HepG2 (cell line): ENCODE data around the gene HSP90AA1. TPM values are rescaled to one million over a fixed set of nuclear protein-coding genes. Genes with fewer than 3 reads are reported as not detected.
A peak's percentile ranks its signal among the peaks of the same experiment; 100 is the strongest.

ENCODE experiments used
- ATAC-seq: fragments of 200-7000 bp; cut with Tn5 transposase; 3 replicates; pipeline ENCODE4 v1.9.1; 2020; ENCODE audit warnings: mild to moderate bottlenecking, moderate library complexity
- BruUV-seq: library from RNA; stranded (reverse); fragments of 400-500 nt; replicated peaks from 2 replicates; lab custom pipeline; 2021; lab: Mats Ljungman, UMichigan
- CTCF ChIA-PET: fragments of 300-600 bp; formaldehyde crosslinking; extraction: SDS; loops from one replicate; lab custom pipeline; 2021; ENCODE audit warnings: low total read pairs, inconsistent platforms, low intra/inter-chr PET ratio; lab: Yijun Ruan, JAX
- POLR2A ChIA-PET: fragments of 350-600 bp; sonication (Branson Sonifier 250); formaldehyde crosslinking; loops from one replicate; lab custom pipeline; 2020; ENCODE audit warnings: antibody characterized with exemption, inconsistent platforms; lab: Yijun Ruan, JAX
- DNase-seq: peaks from one replicate; pipeline ENCODE4 v3.0.0-alpha.2; 2015; ENCODE audit warnings: low spot score
- FAIRE-seq: peaks from 3 replicates; lab custom pipeline; 2011; peaks lifted over from hg19 to GRCh38; lab: Jason Lieb, UNC
- H2AFZ ChIP-seq: one replicate; pipeline ENCODE4 v1.6.1; 2011; ENCODE audit warnings: low read length, inconsistent platforms
- H3K27ac ChIP-seq: fragments of 300-600 bp; 3 replicates; pipeline ENCODE4 v1.8.0; 2011; ENCODE audit warnings: mixed run types, mild to moderate bottlenecking, mixed read lengths, low read length, inconsistent platforms; ENCODE audit not compliant: insufficient read depth; ENCODE audit errors: extremely low read length
- H3K27me3 ChIP-seq, 2 experiments: fragments of 200-600 bp in 1 of 2; 2 replicates in 1 of 2; 3 replicates in 1 of 2; pipeline versions ENCODE4 v1.6.0 to v1.8.0; 2011; ENCODE audit warnings: low read length in 2 of 2, mild to moderate bottlenecking in 2 of 2, moderate library complexity in 2 of 2, inconsistent platforms in 1 of 2; ENCODE audit not compliant: insufficient read depth in 2 of 2, control insufficient read depth in 1 of 2
- H3K36me3 ChIP-seq, 2 experiments: fragments of 200-600 bp in 1 of 2; replicated peaks in 1 of 2; 2 replicates in 1 of 2; 3 replicates in 1 of 2; pipeline versions ENCODE4 v1.5.1 to v1.8.0; 2011; ENCODE audit warnings: low read length in 2 of 2, inconsistent platforms in 1 of 2; ENCODE audit not compliant: insufficient read depth in 2 of 2, control insufficient read depth in 1 of 2
- H3K4me1 ChIP-seq: 2 replicates; pipeline ENCODE4 v1.5.1; 2012; ENCODE audit warnings: low read length, inconsistent platforms; ENCODE audit not compliant: insufficient read depth
- H3K4me2 ChIP-seq: 2 replicates; pipeline ENCODE4 v1.6.0; 2011; ENCODE audit warnings: low read depth, low read length, inconsistent platforms
- H3K4me3 ChIP-seq, 3 experiments: fragments of 200-600 bp in 1 of 3; sonication (generic), shearing (Covaris generic) in 1 of 3; replicated peaks in 1 of 3; 2 replicates each; pipeline ENCODE4 v1.5.1; 2011 to 2016; ENCODE audit warnings: low read length in 3 of 3, inconsistent platforms in 2 of 3, low read depth in 2 of 3, mild to moderate bottlenecking in 2 of 3, control low read depth in 1 of 3, mixed read lengths in 1 of 3; ENCODE audit not compliant: insufficient read depth in 1 of 3
- H3K79me2 ChIP-seq: one replicate; pipeline ENCODE4 v1.6.1; 2011; ENCODE audit warnings: low read length, inconsistent platforms; ENCODE audit not compliant: insufficient read depth
- H3K9ac ChIP-seq: 2 replicates; pipeline ENCODE4 v1.6.0; 2011; ENCODE audit warnings: mild to moderate bottlenecking, low read depth, low read length, inconsistent platforms; ENCODE audit not compliant: insufficient read depth
- H3K9me3 ChIP-seq: 2 replicates; pipeline ENCODE4 v1.5.1; 2012; ENCODE audit warnings: mild to moderate bottlenecking, low read length
- H4K20me1 ChIP-seq: 2 replicates; pipeline ENCODE4 v1.6.0; 2011; ENCODE audit warnings: inconsistent platforms, mild to moderate bottlenecking, low read length, moderate library complexity; ENCODE audit not compliant: insufficient read depth
- CHCHD3 ChIP-seq: sonication (generic); formaldehyde crosslinking; IDR thresholded peaks from 2 replicates; pipeline ENCODE4 v1.8.0; 2022; ENCODE audit warnings: mild to moderate bottlenecking, missing genetic modification reagents, moderate library complexity
- RXRA ChIP-seq: sonication (generic); formaldehyde crosslinking; IDR thresholded peaks from 2 replicates; pipeline ENCODE4 v1.5.1; 2020; ENCODE audit warnings: missing genetic modification reagents
- SYNCRIP ChIP-seq: fragments of 200-400 bp; formaldehyde crosslinking; IDR thresholded peaks from 2 replicates; pipeline ENCODE4 v1.6.1; 2018; ENCODE audit warnings: mild to moderate bottlenecking, low read depth, low read length; ENCODE audit not compliant: insufficient read depth
- TBX3 ChIP-seq: fragments of 450-650 bp; IDR thresholded peaks from 2 replicates; pipeline ENCODE4 v1.6.1; 2017; ENCODE audit warnings: antibody characterized with exemption, mild to moderate bottlenecking, inconsistent platforms, borderline replicate concordance
- ZMYM3 ChIP-seq: sonication (generic); formaldehyde crosslinking; IDR thresholded peaks from 2 replicates; pipeline ENCODE4 v1.5.1; 2020; ENCODE audit warnings: mild to moderate bottlenecking, missing genetic modification reagents
- ZNF143 ChIP-seq: sonication (generic); formaldehyde crosslinking; IDR thresholded peaks from 2 replicates; pipeline ENCODE4 v1.4.0; 2020; ENCODE audit warnings: missing genetic modification reagents
- ZNF556 ChIP-seq: sonication (generic); formaldehyde crosslinking; IDR thresholded peaks from 2 replicates; pipeline ENCODE4 v1.4.0; 2020; ENCODE audit warnings: mild to moderate bottlenecking, missing genetic modification reagents, borderline replicate concordance
- ZNF598 ChIP-seq: sonication (generic); formaldehyde crosslinking; IDR thresholded peaks from 2 replicates; pipeline ENCODE4 v1.5.1; 2020; ENCODE audit warnings: mild to moderate bottlenecking, missing genetic modification reagents, borderline replicate concordance
- ZNF761 ChIP-seq: sonication (generic); formaldehyde crosslinking; conservative IDR thresholded peaks from 2 replicates; pipeline ENCODE4 v1.4.0; 2020; ENCODE audit warnings: mild to moderate bottlenecking, missing genetic modification reagents
- WGBS: methylation state at CpG from one replicate; pipeline ENCODE4 v1.1.6; 2017; ENCODE audit warnings: low lambda C conversion rate; 5-methylcytosine and 5-hydroxymethylcytosine counted together
- in situ Hi-C: cut with HindIII; loops from 2 replicates; pipeline ENCODE4 v1.10.0; 2017; ENCODE audit warnings: low pct_unique_long_range_greater_than_20kb; ENCODE audit not compliant: extremely low pct_ligation_motif_present
- intact Hi-C: fragments of 100-400 bp; cut with micrococcal nuclease; formaldehyde crosslinking; loops from one replicate; pipeline ENCODE4 v1.10.0; 2022; ENCODE audit not compliant: unreplicated experiment
- polyA plus RNA-seq, 8 experiments: library from polyadenylated mRNA; depleted of rRNA in 3 of 8; stranded (reverse) in 7 of 8; unstranded in 1 of 8; fragments of >200 nt; fragmentation: Illumina TruSeq in 4 of 8; extraction: Trizol in 4 of 8; gene quantifications; 2 replicates each; pipeline versions ENCODE4 v1.2.1 to v1.2.3, GENCODE V29; 2011 to 2016; ENCODE audit warnings: low read depth in 4 of 8, missing spikeins in 1 of 8, mixed read lengths in 1 of 8; ENCODE audit not compliant: insufficient read depth in 1 of 8
- total RNA-seq, 5 experiments: library from RNA; depleted of rRNA; stranded (reverse); fragments of >200 nt; fragmentation: Illumina TruSeq; extraction: Trizol; gene quantifications; 2 replicates each; pipeline ENCODE4 v1.2.3, GENCODE V29; 2016; ENCODE audit warnings: low read depth in 1 of 5
- TF ChIP-seq, protein P1 (sequence below): sonication (generic); formaldehyde crosslinking; IDR thresholded peaks from 2 replicates; pipeline ENCODE4 v1.5.0; 2020; ENCODE audit warnings: missing genetic modification reagents, mild to moderate bottlenecking, borderline replicate concordance
- TF ChIP-seq, protein P2 (sequence below): sonication (generic); formaldehyde crosslinking; IDR thresholded peaks from 2 replicates; pipeline ENCODE4 v1.4.0; 2020; ENCODE audit warnings: mild to moderate bottlenecking, missing genetic modification reagents
- TF ChIP-seq, protein P3 (sequence below): sonication (generic); formaldehyde crosslinking; IDR thresholded peaks from 2 replicates; pipeline ENCODE4 v1.4.0; 2020; ENCODE audit warnings: mild to moderate bottlenecking, missing genetic modification reagents
- TF ChIP-seq, protein P4 (sequence below): sonication (generic); formaldehyde crosslinking; IDR thresholded peaks from 2 replicates; pipeline ENCODE4 v1.5.0; 2020; ENCODE audit warnings: missing genetic modification reagents

The HSP90AA1 gene
- total and polyA plus RNA-seq, 2 of the 13 experiments (the other 11 are each of a cell fraction or from before 2014, with no cell fraction given): 262 to 636 TPM

DNA sequence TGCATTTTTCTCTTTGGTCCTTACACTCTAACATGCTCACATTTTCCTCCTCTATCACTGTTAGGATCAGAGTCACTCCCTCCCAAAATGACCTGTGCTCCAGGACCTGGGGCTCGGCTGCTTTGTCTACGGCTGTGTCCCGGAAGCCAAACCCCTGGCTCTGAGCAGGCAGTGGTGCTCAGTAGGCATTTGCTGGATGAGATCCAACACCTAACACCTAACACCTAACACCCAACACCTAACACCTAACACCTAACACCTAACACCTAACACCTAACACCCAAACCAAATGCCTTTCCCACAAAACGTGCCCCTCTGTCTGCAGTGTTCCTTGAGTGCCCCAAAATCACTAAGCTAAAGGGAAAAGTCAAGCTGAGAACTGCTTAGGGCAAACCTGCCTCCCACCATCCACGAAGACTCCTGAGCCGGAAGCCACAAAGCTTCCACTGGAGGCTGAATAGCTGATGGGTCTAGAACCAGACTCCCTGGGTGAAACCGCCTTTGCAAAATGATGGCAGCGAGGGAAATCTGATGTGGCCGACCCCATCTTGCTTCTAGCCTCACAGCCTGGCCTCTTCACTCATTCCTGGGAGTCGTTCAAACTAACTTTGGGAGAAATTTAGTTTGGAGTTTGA lies 29.2 kb downstream of the HSP90AA1 start:
- Histone ChIP-seq H3K9ac (no peak overlapping the region), H3K4me2 (peak overlapping the region; percentile 72), H3K4me3 (peak overlapping the region in 2 of 3 experiments; percentile 29 to 38; a peak in 3 of 6 replicates), H3K27ac (no peak overlapping the region), H2AFZ (peak overlapping the region; percentile 61), H3K4me1 (peaks cover 35% of the 10 kb centered on the region), H3K27me3 (no peaks in the 10 kb centered on the region; a peak in 2 of 5 replicates), H4K20me1 (no peaks in the 10 kb centered on the region), H3K36me3 (no peaks in the 10 kb centered on the region), H3K79me2 (no peaks in the 10 kb centered on the region), H3K9me3 (no peaks in the 10 kb centered on the region)
- in situ Hi-C loops: no loop called here
- DNase-seq: no peak
- BruUV-seq: no TSS peak
- ATAC-seq: peak; percentile 42
- ChIA-PET POLR2A (no interaction called here), CTCF (no interaction called here)
- 11% methylated on average over 10 of the region's 10 CpGs for WGBS
- FAIRE-seq: no peak
- intact Hi-C loops: no loop called here
- TF ChIP-seq ZNF556 (CRISPR knock-in tag) (no peak), ZNF761 (no peak), CHCHD3 (CRISPR knock-in tag) (0 out of 2 replicates have a peak, but pooled peaks have one; percentile 0), ZNF143 (no peak), ZMYM3 (CRISPR knock-in tag) (no peak), ZNF598 (CRISPR knock-in tag) (no peak), TBX3 (peak; percentile 55; the same call in 1 of the 2 replicates), RXRA (CRISPR knock-in tag) (no peak), SYNCRIP (no peak)
- TF ChIP-seq, protein P1, sequence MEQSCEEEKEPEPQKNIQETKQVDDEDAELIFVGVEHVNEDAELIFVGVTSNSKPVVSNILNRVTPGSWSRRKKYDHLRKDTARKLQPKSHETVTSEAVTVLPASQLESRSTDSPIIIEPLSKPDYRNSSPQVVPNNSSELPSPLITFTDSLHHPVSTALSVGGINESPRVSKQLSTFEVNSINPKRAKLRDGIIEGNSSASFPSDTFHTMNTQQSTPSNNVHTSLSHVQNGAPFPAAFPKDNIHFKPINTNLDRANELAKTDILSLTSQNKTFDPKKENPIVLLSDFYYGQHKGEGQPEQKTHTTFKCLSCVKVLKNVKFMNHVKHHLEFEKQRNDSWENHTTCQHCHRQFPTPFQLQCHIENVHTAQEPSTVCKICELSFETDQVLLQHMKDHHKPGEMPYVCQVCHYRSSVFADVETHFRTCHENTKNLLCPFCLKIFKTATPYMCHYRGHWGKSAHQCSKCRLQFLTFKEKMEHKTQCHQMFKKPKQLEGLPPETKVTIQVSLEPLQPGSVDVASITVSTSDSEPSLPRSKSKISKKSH: no peak
- TF ChIP-seq, protein P2, sequence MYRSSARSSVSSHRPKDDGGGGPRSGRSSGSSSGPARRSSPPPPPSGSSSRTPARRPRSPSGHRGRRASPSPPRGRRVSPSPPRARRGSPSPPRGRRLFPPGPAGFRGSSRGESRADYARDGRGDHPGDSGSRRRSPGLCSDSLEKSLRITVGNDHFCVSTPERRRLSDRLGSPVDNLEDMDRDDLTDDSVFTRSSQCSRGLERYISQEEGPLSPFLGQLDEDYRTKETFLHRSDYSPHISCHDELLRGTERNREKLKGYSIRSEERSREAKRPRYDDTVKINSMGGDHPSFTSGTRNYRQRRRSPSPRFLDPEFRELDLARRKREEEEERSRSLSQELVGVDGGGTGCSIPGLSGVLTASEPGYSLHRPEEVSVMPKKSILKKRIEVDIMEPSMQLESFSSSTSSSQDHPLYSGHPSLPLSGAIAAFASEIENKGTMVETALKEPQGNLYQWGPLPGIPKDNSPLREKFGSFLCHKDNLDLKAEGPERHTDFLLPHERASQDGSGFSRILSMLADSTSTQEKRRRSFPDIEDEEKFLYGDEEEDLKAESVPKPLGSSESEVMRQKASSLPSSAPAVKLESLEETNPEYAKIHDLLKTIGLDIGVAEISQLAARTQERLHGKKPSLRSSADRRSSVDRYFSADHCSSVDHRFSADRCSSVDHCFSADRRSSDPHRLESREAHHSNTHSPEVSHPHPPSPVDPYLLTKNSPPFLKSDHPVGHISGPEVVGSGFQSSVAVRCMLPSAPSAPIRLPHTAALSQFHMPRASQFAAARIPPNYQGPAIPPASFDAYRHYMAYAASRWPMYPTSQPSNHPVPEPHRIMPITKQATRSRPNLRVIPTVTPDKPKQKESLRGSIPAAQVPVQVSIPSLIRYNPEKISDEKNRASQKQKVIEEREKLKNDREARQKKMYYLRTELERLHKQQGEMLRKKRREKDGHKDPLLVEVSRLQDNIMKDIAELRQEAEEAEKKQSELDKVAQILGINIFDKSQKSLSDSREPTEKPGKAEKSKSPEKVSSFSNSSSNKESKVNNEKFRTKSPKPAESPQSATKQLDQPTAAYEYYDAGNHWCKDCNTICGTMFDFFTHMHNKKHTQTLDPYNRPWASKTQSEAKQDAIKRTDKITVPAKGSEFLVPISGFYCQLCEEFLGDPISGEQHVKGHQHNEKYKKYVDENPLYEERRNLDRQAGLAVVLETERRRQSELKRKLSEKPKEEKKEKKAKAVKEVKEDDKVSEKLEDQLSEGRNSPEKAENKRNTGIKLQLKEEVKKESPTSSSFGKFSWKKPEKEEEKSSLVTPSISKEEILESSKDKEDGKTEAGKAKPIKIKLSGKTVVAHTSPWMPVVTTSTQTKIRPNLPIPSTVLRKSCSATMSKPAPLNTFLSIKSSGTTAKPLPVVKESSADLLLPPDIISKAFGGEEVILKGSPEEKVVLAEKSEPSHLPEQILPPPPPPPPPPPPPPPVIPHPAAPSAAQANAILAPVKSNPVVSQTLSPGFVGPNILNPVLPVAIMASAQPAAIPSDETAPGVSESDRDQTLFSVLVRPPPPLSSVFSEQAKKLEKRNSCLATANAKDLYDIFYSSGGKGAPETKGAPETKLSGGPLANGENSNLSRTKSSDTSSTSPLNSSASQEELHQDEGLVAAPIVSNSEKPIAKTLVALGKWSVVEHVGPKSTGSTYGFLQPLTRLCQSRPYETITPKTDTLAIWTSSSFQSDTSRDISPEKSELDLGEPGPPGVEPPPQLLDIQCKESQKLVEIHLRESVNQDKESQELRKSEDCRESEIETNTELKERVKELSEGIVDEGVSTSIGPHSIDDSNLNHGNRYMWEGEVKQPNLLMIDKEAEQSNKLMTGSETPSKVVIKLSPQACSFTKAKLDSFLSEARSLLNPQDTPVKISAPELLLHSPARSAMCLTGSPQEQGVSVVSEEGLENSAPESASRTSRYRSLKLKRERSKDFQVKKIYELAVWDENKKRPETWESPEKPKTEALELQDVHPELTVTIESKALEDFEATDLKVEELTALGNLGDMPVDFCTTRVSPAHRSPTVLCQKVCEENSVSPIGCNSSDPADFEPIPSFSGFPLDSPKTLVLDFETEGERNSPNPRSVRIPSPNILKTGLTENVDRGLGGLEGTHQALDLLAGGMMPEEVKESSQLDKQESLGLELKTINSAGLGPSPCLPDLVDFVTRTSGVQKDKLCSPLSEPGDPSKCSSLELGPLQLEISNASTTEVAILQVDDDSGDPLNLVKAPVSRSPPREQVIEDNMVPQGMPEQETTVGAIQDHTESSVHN (CRISPR knock-in tag): no peak
- TF ChIP-seq, protein P3, sequence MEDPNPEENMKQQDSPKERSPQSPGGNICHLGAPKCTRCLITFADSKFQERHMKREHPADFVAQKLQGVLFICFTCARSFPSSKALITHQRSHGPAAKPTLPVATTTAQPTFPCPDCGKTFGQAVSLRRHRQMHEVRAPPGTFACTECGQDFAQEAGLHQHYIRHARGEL: no peak
- TF ChIP-seq, protein P4, sequence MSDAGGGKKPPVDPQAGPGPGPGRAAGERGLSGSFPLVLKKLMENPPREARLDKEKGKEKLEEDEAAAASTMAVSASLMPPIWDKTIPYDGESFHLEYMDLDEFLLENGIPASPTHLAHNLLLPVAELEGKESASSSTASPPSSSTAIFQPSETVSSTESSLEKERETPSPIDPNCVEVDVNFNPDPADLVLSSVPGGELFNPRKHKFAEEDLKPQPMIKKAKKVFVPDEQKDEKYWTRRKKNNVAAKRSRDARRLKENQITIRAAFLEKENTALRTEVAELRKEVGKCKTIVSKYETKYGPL: no peak
